Measurements from ENCODE around the gene BBX.
"Not testable (repeated sequence)": the region's sequence is repeated elsewhere in the genome, so short reads cannot be mapped to it uniquely, and the experiment has no call there.

Gene BBX

GRCh38 chr3:107810171-107811071 lies 287.7 kb downstream of the BBX start:
- no peak for DNase-seq

GRCh38 chr3:107813026-107813425 lies 290.3 kb downstream of the BBX start:
- DNase-seq: no peak

GRCh38 chr3:107816107-107816506 lies 293.3 kb downstream of the BBX start:
- DNase-seq: no peak

GRCh38 chr3:107817076-107817475 lies 294.3 kb downstream of the BBX start:
- no peak for DNase-seq

GRCh38 chr3:107818025-107818424 lies 295.3 kb downstream of the BBX start:
- no peak for DNase-seq

- DNase-seq: no peak
Measured at GRCh38 chr3:107819656-107820055, 296.9 kb downstream of the BBX start.

GRCh38 chr3:107822308-107822707 lies 299.5 kb downstream of the BBX start:
- no peak for DNase-seq

- DNase-seq: no peak
Measured at GRCh38 chr3:107824822-107825371, 302.1 kb downstream of the BBX start.

- DNase-seq: no peak
Measured at GRCh38 chr3:107825556-107825955, 302.8 kb downstream of the BBX start.

- no peak for DNase-seq
Measured at GRCh38 chr3:107826727-107827126, 304.0 kb downstream of the BBX start.

- no peak for DNase-seq
Measured at GRCh38 chr3:107829185-107829584, 306.4 kb downstream of the BBX start.

- no peak for DNase-seq
Measured at GRCh38 chr3:107831590-107831989, 308.8 kb downstream of the BBX start.

- no peak for DNase-seq
Measured at GRCh38 chr3:107833043-107833442, 310.3 kb downstream of the BBX start.

GRCh38 chr3:107833722-107834416 lies 311.1 kb downstream of the BBX start:
- no peak for DNase-seq

- DNase-seq: not testable (repeated sequence)
Measured at GRCh38 chr3:107835001-107835400, 312.2 kb downstream of the BBX start.

GRCh38 chr3:107837895-107838612 lies 315.3 kb downstream of the BBX start:
- no peak for DNase-seq

- no peak for DNase-seq
Measured at GRCh38 chr3:107841831-107842230, 319.1 kb downstream of the BBX start.

GRCh38 chr3:107842940-107843339 lies 320.2 kb downstream of the BBX start:
- DNase-seq: no peak

- peak; percentile 72 for DNase-seq
Measured at GRCh38 chr3:107845380-107846278, 322.9 kb downstream of the BBX start.

- DNase-seq: peak; percentile 97
Measured at GRCh38 chr3:107846279-107846852, 323.6 kb downstream of the BBX start.

GRCh38 chr3:107847791-107848190 lies 325.0 kb downstream of the BBX start:
- peak; percentile 88 for DNase-seq

Data from NCI-H146 (cell line).